ENCODE results near the gene MIEN1. TPM values are rescaled to one million over a fixed set of nuclear protein-coding genes. Genes with fewer than 3 reads are reported as not detected.

MIEN1 gene
- total and polyA plus RNA-seq, 2 of the 13 experiments (the other 11 are each of a cell fraction or from before 2014, with no cell fraction given): 40.6 to 56.6 TPM

GRCh38 chr17:39700148-39700987 is 30.0 kb downstream of the MIEN1 start (continued):
- TF ChIP-seq, protein P1, sequence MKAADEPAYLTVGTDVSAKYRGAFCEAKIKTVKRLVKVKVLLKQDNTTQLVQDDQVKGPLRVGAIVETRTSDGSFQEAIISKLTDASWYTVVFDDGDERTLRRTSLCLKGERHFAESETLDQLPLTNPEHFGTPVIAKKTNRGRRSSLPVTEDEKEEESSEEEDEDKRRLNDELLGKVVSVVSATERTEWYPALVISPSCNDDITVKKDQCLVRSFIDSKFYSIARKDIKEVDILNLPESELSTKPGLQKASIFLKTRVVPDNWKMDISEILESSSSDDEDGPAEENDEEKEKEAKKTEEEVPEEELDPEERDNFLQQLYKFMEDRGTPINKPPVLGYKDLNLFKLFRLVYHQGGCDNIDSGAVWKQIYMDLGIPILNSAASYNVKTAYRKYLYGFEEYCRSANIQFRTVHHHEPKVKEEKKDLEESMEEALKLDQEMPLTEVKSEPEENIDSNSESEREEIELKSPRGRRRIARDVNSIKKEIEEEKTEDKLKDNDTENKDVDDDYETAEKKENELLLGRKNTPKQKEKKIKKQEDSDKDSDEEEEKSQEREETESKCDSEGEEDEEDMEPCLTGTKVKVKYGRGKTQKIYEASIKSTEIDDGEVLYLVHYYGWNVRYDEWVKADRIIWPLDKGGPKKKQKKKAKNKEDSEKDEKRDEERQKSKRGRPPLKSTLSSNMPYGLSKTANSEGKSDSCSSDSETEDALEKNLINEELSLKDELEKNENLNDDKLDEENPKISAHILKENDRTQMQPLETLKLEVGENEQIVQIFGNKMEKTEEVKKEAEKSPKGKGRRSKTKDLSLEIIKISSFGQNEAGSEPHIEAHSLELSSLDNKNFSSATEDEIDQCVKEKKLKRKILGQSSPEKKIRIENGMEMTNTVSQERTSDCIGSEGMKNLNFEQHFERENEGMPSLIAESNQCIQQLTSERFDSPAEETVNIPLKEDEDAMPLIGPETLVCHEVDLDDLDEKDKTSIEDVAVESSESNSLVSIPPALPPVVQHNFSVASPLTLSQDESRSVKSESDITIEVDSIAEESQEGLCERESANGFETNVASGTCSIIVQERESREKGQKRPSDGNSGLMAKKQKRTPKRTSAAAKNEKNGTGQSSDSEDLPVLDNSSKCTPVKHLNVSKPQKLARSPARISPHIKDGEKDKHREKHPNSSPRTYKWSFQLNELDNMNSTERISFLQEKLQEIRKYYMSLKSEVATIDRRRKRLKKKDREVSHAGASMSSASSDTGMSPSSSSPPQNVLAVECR (CRISPR knock-in tag; IDR thresholded peaks at IDR 0.05; ENCODE audit: borderline replicate concordance): peak; percentile 53; the same call in 1 of the 2 replicates
- TF ChIP-seq, protein P2, sequence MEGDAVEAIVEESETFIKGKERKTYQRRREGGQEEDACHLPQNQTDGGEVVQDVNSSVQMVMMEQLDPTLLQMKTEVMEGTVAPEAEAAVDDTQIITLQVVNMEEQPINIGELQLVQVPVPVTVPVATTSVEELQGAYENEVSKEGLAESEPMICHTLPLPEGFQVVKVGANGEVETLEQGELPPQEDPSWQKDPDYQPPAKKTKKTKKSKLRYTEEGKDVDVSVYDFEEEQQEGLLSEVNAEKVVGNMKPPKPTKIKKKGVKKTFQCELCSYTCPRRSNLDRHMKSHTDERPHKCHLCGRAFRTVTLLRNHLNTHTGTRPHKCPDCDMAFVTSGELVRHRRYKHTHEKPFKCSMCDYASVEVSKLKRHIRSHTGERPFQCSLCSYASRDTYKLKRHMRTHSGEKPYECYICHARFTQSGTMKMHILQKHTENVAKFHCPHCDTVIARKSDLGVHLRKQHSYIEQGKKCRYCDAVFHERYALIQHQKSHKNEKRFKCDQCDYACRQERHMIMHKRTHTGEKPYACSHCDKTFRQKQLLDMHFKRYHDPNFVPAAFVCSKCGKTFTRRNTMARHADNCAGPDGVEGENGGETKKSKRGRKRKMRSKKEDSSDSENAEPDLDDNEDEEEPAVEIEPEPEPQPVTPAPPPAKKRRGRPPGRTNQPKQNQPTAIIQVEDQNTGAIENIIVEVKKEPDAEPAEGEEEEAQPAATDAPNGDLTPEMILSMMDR (CRISPR knock-in tag; IDR thresholded peaks at IDR 0.05): no peak
- TF ChIP-seq ZNF772 (CRISPR knock-in tag; IDR thresholded peaks at IDR 0.05) (0 out of 2 replicates have a peak, but pooled peaks have one; percentile 7), KDM5A (IDR thresholded peaks at IDR 0.05; ENCODE audit: borderline replicate concordance, low read length) (peak; percentile 46; the same call in 1 of the 2 replicates), MTA1 (CRISPR knock-in tag; IDR thresholded peaks at IDR 0.05; ENCODE audit: borderline replicate concordance) (peak; percentile 38; the same call in 1 of the 2 replicates), ZNF510 (CRISPR knock-in tag; IDR thresholded peaks at IDR 0.05; ENCODE audit: low read depth) (0 out of 2 replicates have a peak, but pooled peaks have one; percentile 34), ZNF331 (CRISPR knock-in tag; IDR thresholded peaks at IDR 0.05) (no peak), GFI1 (CRISPR knock-in tag; IDR thresholded peaks at IDR 0.05; ENCODE audit: borderline replicate concordance) (peak; percentile 79; the same call in 1 of the 2 replicates), SUZ12 (IDR thresholded peaks at IDR 0.05; ENCODE audit: low read depth, low read length) (no peak), NFKB2 (CRISPR knock-in tag; IDR thresholded peaks at IDR 0.05; ENCODE audit: borderline replicate concordance) (0 out of 2 replicates have a peak, but pooled peaks have one; percentile 69), KDM3A (CRISPR knock-in tag; IDR thresholded peaks at IDR 0.05; ENCODE audit: low read depth) (0 out of 2 replicates have a peak, but pooled peaks have one; percentile 24), KAT2B (IDR thresholded peaks at IDR 0.05; ENCODE audit: borderline replicate concordance, low read depth, low read length) (no peak), ZNF776 (CRISPR knock-in tag; IDR thresholded peaks at IDR 0.05) (0 out of 2 replicates have a peak, but pooled peaks have one; percentile 59), ZBTB7B (CRISPR knock-in tag; IDR thresholded peaks at IDR 0.05) (0 out of 2 replicates have a peak, but pooled peaks have one; percentile 10), HIVEP1 (CRISPR knock-in tag; IDR thresholded peaks at IDR 0.05) (no peak), RBFOX2 (IDR thresholded peaks at IDR 0.05; ENCODE audit: low read depth, low read length) (peak; percentile 83), FOXA3 (CRISPR knock-in tag; IDR thresholded peaks at IDR 0.05) (no peak), CBX5 (CRISPR knock-in tag; IDR thresholded peaks at IDR 0.05; ENCODE audit: borderline replicate concordance) (no peak; the same call in 1 of the 2 replicates)
- TF ChIP-seq, protein P3, sequence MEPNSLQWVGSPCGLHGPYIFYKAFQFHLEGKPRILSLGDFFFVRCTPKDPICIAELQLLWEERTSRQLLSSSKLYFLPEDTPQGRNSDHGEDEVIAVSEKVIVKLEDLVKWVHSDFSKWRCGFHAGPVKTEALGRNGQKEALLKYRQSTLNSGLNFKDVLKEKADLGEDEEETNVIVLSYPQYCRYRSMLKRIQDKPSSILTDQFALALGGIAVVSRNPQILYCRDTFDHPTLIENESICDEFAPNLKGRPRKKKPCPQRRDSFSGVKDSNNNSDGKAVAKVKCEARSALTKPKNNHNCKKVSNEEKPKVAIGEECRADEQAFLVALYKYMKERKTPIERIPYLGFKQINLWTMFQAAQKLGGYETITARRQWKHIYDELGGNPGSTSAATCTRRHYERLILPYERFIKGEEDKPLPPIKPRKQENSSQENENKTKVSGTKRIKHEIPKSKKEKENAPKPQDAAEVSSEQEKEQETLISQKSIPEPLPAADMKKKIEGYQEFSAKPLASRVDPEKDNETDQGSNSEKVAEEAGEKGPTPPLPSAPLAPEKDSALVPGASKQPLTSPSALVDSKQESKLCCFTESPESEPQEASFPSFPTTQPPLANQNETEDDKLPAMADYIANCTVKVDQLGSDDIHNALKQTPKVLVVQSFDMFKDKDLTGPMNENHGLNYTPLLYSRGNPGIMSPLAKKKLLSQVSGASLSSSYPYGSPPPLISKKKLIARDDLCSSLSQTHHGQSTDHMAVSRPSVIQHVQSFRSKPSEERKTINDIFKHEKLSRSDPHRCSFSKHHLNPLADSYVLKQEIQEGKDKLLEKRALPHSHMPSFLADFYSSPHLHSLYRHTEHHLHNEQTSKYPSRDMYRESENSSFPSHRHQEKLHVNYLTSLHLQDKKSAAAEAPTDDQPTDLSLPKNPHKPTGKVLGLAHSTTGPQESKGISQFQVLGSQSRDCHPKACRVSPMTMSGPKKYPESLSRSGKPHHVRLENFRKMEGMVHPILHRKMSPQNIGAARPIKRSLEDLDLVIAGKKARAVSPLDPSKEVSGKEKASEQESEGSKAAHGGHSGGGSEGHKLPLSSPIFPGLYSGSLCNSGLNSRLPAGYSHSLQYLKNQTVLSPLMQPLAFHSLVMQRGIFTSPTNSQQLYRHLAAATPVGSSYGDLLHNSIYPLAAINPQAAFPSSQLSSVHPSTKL (CRISPR knock-in tag; IDR thresholded peaks at IDR 0.05): 0 out of 2 replicates have a peak, but pooled peaks have one; percentile 3

All from HepG2 (cell line).